Liver (tissue), 9 donors: Measurements from ENCODE around the gene CD8A. TPM values are rescaled to one million over a fixed set of nuclear protein-coding genes. Genes with fewer than 3 reads are reported as not detected.

Experiments
- DNase-seq: peaks from one replicate; pipeline ENCODE4 v3.0.0-alpha.2; 2017; ENCODE audit warnings: low spot score
- H3K27ac ChIP-seq, 2 donors: one replicate each; pipeline ENCODE4 v1.7.0; 2013; ENCODE audit warnings: inconsistent platforms in 2 of 2, low read length in 2 of 2, control low read depth in 1 of 2, low read depth in 1 of 2, mild to moderate bottlenecking in 1 of 2
- H3K27me3 ChIP-seq, 4 donors: one replicate each; pipeline versions ENCODE4 v1.6.1 to v1.7.0; 2013; ENCODE audit warnings: low read length in 3 of 4, inconsistent platforms in 1 of 4, mild to moderate bottlenecking in 1 of 4, moderate library complexity in 1 of 4; ENCODE audit not compliant: control insufficient read depth in 4 of 4, insufficient read depth in 4 of 4
- H3K36me3 ChIP-seq, 4 donors: one replicate each; pipeline versions ENCODE4 v1.6.1 to v1.7.0; 2013; ENCODE audit warnings: low read length in 3 of 4, mild to moderate bottlenecking in 3 of 4, low read depth in 1 of 4, moderate library complexity in 1 of 4; ENCODE audit not compliant: control insufficient read depth in 4 of 4, insufficient read depth in 3 of 4
- H3K4me1 ChIP-seq, 4 donors: one replicate each; pipeline versions ENCODE4 v1.6.1 to v1.7.0; 2013; ENCODE audit warnings: low read length in 3 of 4, mild to moderate bottlenecking in 3 of 4, moderate library complexity in 1 of 4; ENCODE audit not compliant: control insufficient read depth in 4 of 4, insufficient read depth in 4 of 4
- H3K4me3 ChIP-seq, 3 donors: one replicate each; pipeline versions ENCODE4 v1.6.1 to v1.7.0; 2013; ENCODE audit warnings: low read length in 3 of 3, control low read depth in 1 of 3, low read depth in 1 of 3, mild to moderate bottlenecking in 1 of 3
- H3K9ac ChIP-seq, 2 donors: one replicate each; pipeline ENCODE4 v1.7.0; 2013; ENCODE audit warnings: low read length in 2 of 2, mild to moderate bottlenecking in 2 of 2, moderate library complexity in 2 of 2, control low read depth in 1 of 2, low read depth in 1 of 2
- H3K9me3 ChIP-seq, 4 donors: one replicate each; pipeline versions ENCODE4 v1.6.1 to v1.7.0; 2013; ENCODE audit warnings: low read length in 3 of 4; ENCODE audit not compliant: control insufficient read depth in 4 of 4
- ATF3 ChIP-seq: IDR thresholded peaks from 2 replicates; pipeline ENCODE4 v1.6.1; 2016; ENCODE audit warnings: antibody characterized with exemption
- EGR1 ChIP-seq, 2 donors: IDR thresholded peaks; 2 replicates each; pipeline ENCODE4 v1.6.1; 2016 to 2018; ENCODE audit warnings: antibody characterized with exemption in 2 of 2, low read depth in 2 of 2
- FOXA1 ChIP-seq: IDR thresholded peaks from 2 replicates; pipeline ENCODE4 v1.6.1; 2016; ENCODE audit warnings: antibody characterized with exemption
- FOXA2 ChIP-seq: IDR thresholded peaks from 2 replicates; pipeline ENCODE4 v1.6.1; 2016; ENCODE audit warnings: antibody characterized with exemption
- GABPA ChIP-seq, 2 donors: IDR thresholded peaks in 1 of 2; conservative IDR thresholded peaks in 1 of 2; 2 replicates each; pipeline ENCODE4 v1.6.1; 2016; ENCODE audit warnings: antibody characterized with exemption in 2 of 2, mild to moderate bottlenecking in 1 of 2, moderate library complexity in 1 of 2
- HNF4A ChIP-seq, 2 donors: conservative IDR thresholded peaks; 2 replicates each; pipeline ENCODE4 v1.6.1; 2016; ENCODE audit warnings: antibody characterized with exemption in 2 of 2, mild to moderate bottlenecking in 2 of 2
- MAX ChIP-seq: IDR thresholded peaks from 2 replicates; pipeline ENCODE4 v1.6.1; 2016; ENCODE audit warnings: antibody characterized with exemption
- NR2F2 ChIP-seq: IDR thresholded peaks from 2 replicates; pipeline ENCODE4 v1.6.1; 2016; ENCODE audit warnings: antibody characterized with exemption
- RAD21 ChIP-seq, 2 donors: IDR thresholded peaks; 2 replicates each; pipeline ENCODE4 v1.6.1; 2016; ENCODE audit warnings: antibody characterized with exemption in 2 of 2, mild to moderate bottlenecking in 2 of 2
- REST ChIP-seq: IDR thresholded peaks from 2 replicates; pipeline ENCODE4 v1.6.1; 2016; ENCODE audit warnings: antibody characterized with exemption, mild to moderate bottlenecking
- SP1 ChIP-seq: IDR thresholded peaks from 2 replicates; pipeline ENCODE4 v1.6.1; 2018; ENCODE audit warnings: antibody characterized with exemption, mild to moderate bottlenecking
- TAF1 ChIP-seq: conservative IDR thresholded peaks from 2 replicates; pipeline ENCODE4 v1.6.1; 2016; ENCODE audit warnings: antibody characterized with exemption, mild to moderate bottlenecking
- ZBTB33 ChIP-seq: IDR thresholded peaks from 2 replicates; pipeline ENCODE4 v1.6.1; 2016; ENCODE audit warnings: antibody characterized with exemption
- WGBS: extraction: QIAGEN DNeasy Blood & Tissue Kit; methylation state at CpG from one replicate; pipeline ENCODE4 v1.1.7; 2013; 5-methylcytosine and 5-hydroxymethylcytosine counted together
- polyA plus RNA-seq, 2 donors: library from polyadenylated mRNA; stranded (reverse) in 1 of 2; unstranded in 1 of 2; fragments of 200-250 nt in 1 of 2; fragments of >200 nt in 1 of 2; fragmentation: Nextera tagmentation in 1 of 2; extraction: Ambion mirVana in 1 of 2; gene quantifications; one replicate each; pipeline versions ENCODE4 v1.2.1 to v1.2.3, GENCODE V29; 2013 to 2015
- total RNA-seq, 2 donors: library from RNA; depleted of rRNA; stranded (reverse); fragments of >200 nt; gene quantifications; one replicate each; pipeline ENCODE4 v1.2.3, GENCODE V29; 2014
- donor health status: healthy.
- donor health status: healthy.
- donor health status: healthy.
- donor health status: healthy.
- donor health status: healthy.

CD8A gene
- total and polyA plus RNA-seq, 4 donors: 0.42 to 1.8 (median 0.69) TPM

- no peak for DNase-seq
- Histone ChIP-seq H3K4me1 (no peaks in the 10 kb centered on the region), H3K9ac (no peak overlapping the region), H3K4me3 (no peak overlapping the region), H3K27me3 (no peaks in the 10 kb centered on the region), H3K27ac (no peak overlapping the region), H3K36me3 (no peaks in the 10 kb centered on the region), H3K9me3 (peaks cover 0 to 12% (median 2%) of the 10 kb centered on the region in 4 donors)
- WGBS: 83% methylated on average over 16 of the region's 16 CpGs
- TF ChIP-seq TAF1: no peak
- TF ChIP-seq NR2F2: no peak
- TF ChIP-seq RAD21 (IDR thresholded peaks at IDR 0.05): no peak
- no peak for TF ChIP-seq FOXA2
- no peak for TF ChIP-seq EGR1 (IDR thresholded peaks at IDR 0.05; ENCODE audit: low read depth in 2 of 2)
- no peak for TF ChIP-seq ATF3
- no peak for TF ChIP-seq REST
- no peak for TF ChIP-seq MAX
- no peak for TF ChIP-seq HNF4A (conservative IDR thresholded peaks at IDR 0.05)
- no peak for TF ChIP-seq SP1
- no peak for TF ChIP-seq GABPA (IDR thresholded peaks at IDR 0.05 in 1 of 2, conservative IDR thresholded peaks at IDR 0.05 in 1 of 2)
These were observed 35.1 kb upstream of the CD8A start for GRCh38 chr2:86825693-86826381.

GRCh38 chr2:86825036-86825692, 34.5 kb upstream of the CD8A start:
- TF ChIP-seq ATF3 (no peak), GABPA (IDR thresholded peaks at IDR 0.05 in 1 of 2, conservative IDR thresholded peaks at IDR 0.05 in 1 of 2) (no peak), NR2F2 (no peak), MAX (no peak), FOXA1 (no peak), HNF4A (conservative IDR thresholded peaks at IDR 0.05) (no peak), TAF1 (no peak), ZBTB33 (no peak), FOXA2 (no peak), RAD21 (IDR thresholded peaks at IDR 0.05) (no peak), REST (no peak), SP1 (no peak)
- Histone ChIP-seq H3K36me3 (no peaks in the 10 kb centered on the region), H3K4me3 (no peak overlapping the region), H3K27ac (no peak overlapping the region), H3K27me3 (no peaks in the 10 kb centered on the region), H3K4me1 (no peaks in the 10 kb centered on the region), H3K9ac (no peak overlapping the region), H3K9me3 (peaks cover 0 to 12% (median 2%) of the 10 kb centered on the region in 4 donors)
- WGBS: 90% methylated on average over 11 of the region's 11 CpGs
- DNase-seq: no peak
